ENCODE data around the gene ATP7B. TPM values are rescaled to one million over a fixed set of nuclear protein-coding genes. Genes with fewer than 3 reads are reported as not detected.

ATP7B gene
- total RNA-seq, 2 experiments from 2014 or later = 0.85 to 1.2 TPM

GRCh38 chr13:51946163-51946669 lies 65.0 kb downstream of the ATP7B start:
- ATAC-seq (ENCODE audit: poor library complexity) (no peak), DNase-seq (no peak)
- H3K4me1 ChIP-seq (ENCODE audit: insufficient read depth, low read length) = peaks cover 51% of the 10 kb centered on the region
- ChIA-PET CTCF (no interaction called here), POLR2A (no interaction called here)
- no peaks in the 10 kb centered on the region for H3K27me3 ChIP-seq (ENCODE audit: control insufficient read depth in 1 of 2, insufficient read depth in 2 of 2, low read length in 2 of 2)
- Mint-ChIP-seq H3K36me3 (ENCODE audit: low read depth) (peaks cover 20% of the 10 kb centered on the region), H3K4me1 (ENCODE audit: low read depth) (peaks cover 64% of the 10 kb centered on the region), H3K9me3 (peaks cover 11% of the 10 kb centered on the region), H3K27me3 (no peaks in the 10 kb centered on the region), H3K4me3 (no peak overlapping the region), H3K27ac (no peak overlapping the region)
- no peak overlapping the region for H3K27ac ChIP-seq (ENCODE audit: low read depth in 1 of 2, low read length in 2 of 2)
- TF ChIP-seq, protein P1, sequence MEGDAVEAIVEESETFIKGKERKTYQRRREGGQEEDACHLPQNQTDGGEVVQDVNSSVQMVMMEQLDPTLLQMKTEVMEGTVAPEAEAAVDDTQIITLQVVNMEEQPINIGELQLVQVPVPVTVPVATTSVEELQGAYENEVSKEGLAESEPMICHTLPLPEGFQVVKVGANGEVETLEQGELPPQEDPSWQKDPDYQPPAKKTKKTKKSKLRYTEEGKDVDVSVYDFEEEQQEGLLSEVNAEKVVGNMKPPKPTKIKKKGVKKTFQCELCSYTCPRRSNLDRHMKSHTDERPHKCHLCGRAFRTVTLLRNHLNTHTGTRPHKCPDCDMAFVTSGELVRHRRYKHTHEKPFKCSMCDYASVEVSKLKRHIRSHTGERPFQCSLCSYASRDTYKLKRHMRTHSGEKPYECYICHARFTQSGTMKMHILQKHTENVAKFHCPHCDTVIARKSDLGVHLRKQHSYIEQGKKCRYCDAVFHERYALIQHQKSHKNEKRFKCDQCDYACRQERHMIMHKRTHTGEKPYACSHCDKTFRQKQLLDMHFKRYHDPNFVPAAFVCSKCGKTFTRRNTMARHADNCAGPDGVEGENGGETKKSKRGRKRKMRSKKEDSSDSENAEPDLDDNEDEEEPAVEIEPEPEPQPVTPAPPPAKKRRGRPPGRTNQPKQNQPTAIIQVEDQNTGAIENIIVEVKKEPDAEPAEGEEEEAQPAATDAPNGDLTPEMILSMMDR (IDR thresholded peaks at IDR 0.05) = no peak
- intact Hi-C loops (cut with DNase I, micrococcal nuclease) = no loop called here
- H3K9me3 ChIP-seq (ENCODE audit: control insufficient read depth in 1 of 2, insufficient read depth in 1 of 2, low read length in 2 of 2) = peaks cover 13 to 18% of the 10 kb centered on the region in 2 experiments
- H3K36me3 ChIP-seq (ENCODE audit: insufficient read depth, low read length) = no peaks in the 10 kb centered on the region
- H3K4me3 ChIP-seq (ENCODE audit: low read length) = no peak overlapping the region

DNA sequence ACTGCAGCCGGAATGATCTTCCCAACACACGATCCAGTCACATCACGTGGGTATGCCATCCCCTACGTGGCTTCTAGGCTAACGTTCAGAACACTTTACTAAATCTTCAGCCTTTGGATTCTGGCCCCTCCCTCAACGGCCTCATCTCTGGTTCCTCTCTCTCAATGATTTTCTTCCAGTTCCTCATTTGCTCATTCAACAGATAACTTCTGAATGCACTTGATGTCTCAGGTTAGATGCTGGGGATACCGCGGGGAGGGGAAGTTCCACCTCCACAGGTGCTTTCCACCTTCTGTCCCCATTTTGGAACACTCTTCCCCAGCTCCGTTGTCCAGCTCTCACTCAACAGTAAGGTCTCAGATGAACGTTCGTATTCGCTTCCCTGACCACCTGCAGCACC lies 66.1 kb downstream of the ATP7B start:
- H3K4me3 ChIP-seq (ENCODE audit: low read length) = no peak overlapping the region
- intact Hi-C loops (cut with DNase I, micrococcal nuclease) = no loop called here
- peaks cover 47% of the 10 kb centered on the region for H3K4me1 ChIP-seq (ENCODE audit: insufficient read depth, low read length)
- ChIA-PET POLR2A (no interaction called here), CTCF (interaction anchor here (1.0 kb wide), 1 partner anchor 8 kb away, joined by 3 read pairs; no protein-coding TSS in a partner anchor)
- Mint-ChIP-seq H3K27ac (peak overlapping the region; percentile 15), H3K27me3 (no peaks in the 10 kb centered on the region), H3K4me3 (peak overlapping the region; percentile 3), H3K36me3 (ENCODE audit: low read depth) (peaks cover 10% of the 10 kb centered on the region), H3K9me3 (peaks cover under 1% of the 10 kb centered on the region), H3K4me1 (ENCODE audit: low read depth) (peaks cover 62% of the 10 kb centered on the region)
- TF ChIP-seq, protein P1 (IDR thresholded peaks at IDR 0.05) = no peak
- peaks cover 8 to 10% of the 10 kb centered on the region in 2 experiments for H3K9me3 ChIP-seq (ENCODE audit: control insufficient read depth in 1 of 2, insufficient read depth in 1 of 2, low read length in 2 of 2)
- ATAC-seq (ENCODE audit: poor library complexity) (no peak), DNase-seq (no peak)
- no peaks in the 10 kb centered on the region for H3K27me3 ChIP-seq (ENCODE audit: control insufficient read depth in 1 of 2, insufficient read depth in 2 of 2, low read length in 2 of 2)
- H3K36me3 ChIP-seq (ENCODE audit: insufficient read depth, low read length) = no peaks in the 10 kb centered on the region
- no peak overlapping the region for H3K27ac ChIP-seq (ENCODE audit: low read depth in 1 of 2, low read length in 2 of 2)

- Mint-ChIP-seq H3K4me3 (no peak overlapping the region), H3K27me3 (no peaks in the 10 kb centered on the region)
- CTCF ChIA-PET = interaction anchor here (1.0 kb wide), 1 partner anchor 9 kb away, joined by 3 read pairs; no protein-coding TSS in a partner anchor
Measured at GRCh38 chr13:51944428-51944827, 66.8 kb downstream of the ATP7B start.

More at GRCh38 chr13:51944428-51944827, 66.8 kb downstream of the ATP7B start:
- H3K9me3 Mint-ChIP-seq = no peaks in the 10 kb centered on the region
- H3K27ac ChIP-seq (ENCODE audit: low read depth in 1 of 2, low read length in 2 of 2) = no peak overlapping the region
- POLR2A ChIA-PET = no interaction called here
- H3K4me3 ChIP-seq (ENCODE audit: low read length) = no peak overlapping the region
- no peak for DNase-seq
- no peaks in the 10 kb centered on the region for H3K36me3 ChIP-seq (ENCODE audit: insufficient read depth, low read length)
- peaks cover 64% of the 10 kb centered on the region for H3K4me1 Mint-ChIP-seq (ENCODE audit: low read depth)
- intact Hi-C loops (cut with DNase I, micrococcal nuclease) = no loop called here
- peaks cover 2 to 5% of the 10 kb centered on the region in 2 experiments for H3K9me3 ChIP-seq (ENCODE audit: control insufficient read depth in 1 of 2, insufficient read depth in 1 of 2, low read length in 2 of 2)
- no peak for ATAC-seq (ENCODE audit: poor library complexity)
- H3K27ac Mint-ChIP-seq = peak overlapping the region; percentile 15
- TF ChIP-seq, protein P1 (IDR thresholded peaks at IDR 0.05) = no peak
- peaks cover 44% of the 10 kb centered on the region for H3K4me1 ChIP-seq (ENCODE audit: insufficient read depth, low read length)
- H3K27me3 ChIP-seq (ENCODE audit: control insufficient read depth in 1 of 2, insufficient read depth in 2 of 2, low read length in 2 of 2) = no peaks in the 10 kb centered on the region
- H3K36me3 Mint-ChIP-seq (ENCODE audit: low read depth) = peaks cover 3% of the 10 kb centered on the region

Measured in CD4-positive, alpha-beta T cell (primary cell).